Hypothalamus (tissue), 51 donors: ENCODE data around the gene PARP15.
"Not testable (repeated sequence)": the region's sequence is repeated elsewhere in the genome, so short reads cannot be mapped to it uniquely, and the experiment has no call there.

Experiments
- DNase-seq, 51 donors: peaks; one replicate each; lab custom pipeline; 2025; lab: John Stamatoyannopoulos, UW

PARP15 gene

DNA sequence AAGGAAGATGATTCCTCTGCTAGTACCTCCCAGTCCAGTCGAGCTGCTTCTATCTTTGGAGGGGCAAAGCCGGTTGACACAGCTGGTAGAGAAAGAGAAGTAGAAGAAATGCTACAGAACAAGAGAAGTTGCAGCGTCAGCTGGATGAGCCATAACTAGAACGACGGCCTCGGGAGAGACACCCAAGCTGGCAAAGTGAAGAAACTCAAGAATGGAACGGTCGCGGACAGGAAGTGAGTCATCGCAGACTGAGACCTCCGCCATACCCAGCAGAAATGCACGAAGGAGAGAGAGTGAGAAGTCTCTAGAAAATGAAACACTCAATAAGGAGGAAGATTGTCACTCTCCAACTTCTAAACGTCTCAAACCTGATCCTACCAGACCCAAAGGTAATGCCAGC, 84.2 kb downstream of the PARP15 start:
- DNase-seq, result no peak

DNA sequence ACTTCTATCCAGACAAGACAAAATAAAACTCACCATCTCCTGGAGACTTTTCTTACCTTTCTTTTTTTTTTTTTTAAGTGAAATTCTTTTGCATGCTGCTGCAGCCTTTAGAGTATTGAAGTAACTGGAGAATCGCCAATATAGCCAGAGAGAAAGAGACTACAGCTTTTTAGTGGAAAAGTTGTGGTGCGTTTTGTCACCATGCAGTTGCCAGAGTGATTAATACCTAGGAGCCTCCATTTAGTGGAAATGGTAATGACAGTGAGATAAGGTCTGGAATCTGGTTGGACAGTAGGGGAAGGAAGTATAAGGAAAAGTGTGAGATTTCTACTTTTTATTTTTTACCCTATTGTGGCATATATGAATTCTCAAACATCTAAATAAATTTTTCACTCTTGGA, 85.1 kb downstream of the PARP15 start:
- DNase-seq, result no peak

DNA sequence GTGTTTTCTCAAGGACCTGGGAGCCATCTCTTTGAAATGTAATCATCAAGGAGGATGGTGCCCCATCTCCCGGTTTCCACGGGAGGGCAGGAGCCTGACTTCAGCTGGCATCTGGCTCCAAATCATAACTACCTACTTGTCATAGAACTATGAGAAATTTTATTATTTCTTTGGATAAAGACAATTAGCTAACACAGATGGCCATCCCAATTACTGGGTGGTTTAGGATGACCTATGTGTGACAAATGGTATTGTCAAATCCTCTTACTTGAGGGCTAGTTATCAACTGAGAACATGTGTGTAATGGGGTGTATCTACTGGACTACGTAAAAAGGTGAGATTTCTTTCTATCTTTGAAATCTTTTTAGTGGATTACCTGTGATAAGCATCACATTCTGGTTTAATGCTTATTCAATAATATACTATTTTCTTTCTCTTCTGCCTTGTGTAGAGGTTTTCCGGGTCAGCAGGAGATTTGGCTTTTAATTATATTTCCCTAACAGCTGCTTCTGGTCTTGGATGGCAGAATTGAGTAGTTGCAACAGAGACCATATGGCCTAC, 87.9 kb downstream of the PARP15 start:
- no peak for DNase-seq

DNA sequence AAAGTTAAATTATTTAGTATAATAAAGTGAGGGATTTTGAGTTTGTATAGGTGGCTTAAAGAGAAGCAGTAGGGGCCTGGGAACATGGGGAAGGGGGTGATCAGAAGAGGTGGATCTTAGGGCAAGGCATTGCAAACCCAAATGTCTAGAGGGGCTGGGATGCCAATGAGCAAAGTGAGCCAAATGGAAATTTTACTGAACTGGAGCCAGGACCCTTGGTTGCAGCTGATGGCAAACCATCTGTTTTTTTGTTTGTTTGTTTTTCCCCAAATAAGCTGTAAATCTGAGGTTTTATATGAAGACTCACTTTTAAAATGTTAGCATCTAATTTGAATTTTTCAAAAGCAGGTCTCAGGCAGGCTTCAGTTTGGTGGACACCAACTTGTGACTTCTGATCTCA, 88.4 kb downstream of the PARP15 start:
- DNase-seq, result no peak

DNA sequence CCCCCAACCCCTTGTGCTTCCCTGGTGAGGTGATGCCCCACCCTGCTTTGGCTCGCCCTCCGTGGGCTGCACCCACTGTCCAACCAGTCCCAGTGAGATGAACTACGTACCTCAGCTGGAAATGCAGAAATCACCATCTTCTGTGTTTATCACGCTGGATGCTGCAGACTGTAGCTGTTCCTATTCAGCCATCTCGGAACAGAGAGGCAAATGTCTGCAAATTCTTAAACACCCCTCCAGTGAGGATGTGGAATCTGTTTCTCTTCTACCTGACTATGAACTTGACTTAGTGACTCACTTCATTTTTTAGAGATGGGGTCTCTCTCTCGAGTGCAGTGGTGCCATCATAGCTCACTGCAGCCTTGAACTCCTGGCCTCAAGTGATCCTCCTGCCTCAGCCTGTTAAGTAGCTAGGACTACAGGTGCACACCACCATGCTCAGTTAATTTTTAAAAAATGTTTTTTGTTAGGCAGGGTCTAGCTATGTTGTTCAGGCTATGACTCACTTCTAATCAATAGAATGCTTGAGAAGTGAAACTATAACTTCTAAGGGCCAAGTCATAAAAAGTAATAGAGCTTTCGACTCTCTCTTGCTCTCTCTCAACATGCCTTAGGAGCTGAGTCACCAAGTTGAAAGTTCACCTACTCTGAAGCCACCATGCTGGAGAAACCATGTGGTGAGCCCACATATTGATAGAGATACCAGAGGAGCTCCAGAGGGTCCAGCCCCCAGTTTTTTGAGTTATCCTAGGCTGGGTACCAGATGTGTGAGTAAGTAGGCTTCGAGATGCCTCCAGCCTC, 91.7 kb downstream of the PARP15 start:
- DNase-seq, result no peak

DNA sequence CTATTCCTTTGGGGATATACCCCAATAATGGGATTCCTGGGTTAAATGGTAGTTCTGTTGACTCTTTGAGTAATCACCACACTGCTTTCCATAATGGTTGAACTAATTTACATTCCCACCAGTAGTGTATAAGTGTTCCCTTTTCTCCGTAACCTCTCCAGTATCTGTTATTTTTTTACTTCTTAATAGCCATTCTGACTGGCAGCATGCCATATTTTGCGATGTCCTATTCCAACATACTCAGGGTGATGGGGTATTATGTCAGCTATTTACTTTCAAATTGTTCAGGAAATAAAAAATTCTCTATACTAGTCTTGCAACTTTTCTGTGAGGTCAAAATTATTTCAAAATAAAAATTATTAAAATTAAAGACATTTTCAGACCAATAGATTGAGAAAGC, 94.1 kb downstream of the PARP15 start:
- DNase-seq, result no peak

DNA sequence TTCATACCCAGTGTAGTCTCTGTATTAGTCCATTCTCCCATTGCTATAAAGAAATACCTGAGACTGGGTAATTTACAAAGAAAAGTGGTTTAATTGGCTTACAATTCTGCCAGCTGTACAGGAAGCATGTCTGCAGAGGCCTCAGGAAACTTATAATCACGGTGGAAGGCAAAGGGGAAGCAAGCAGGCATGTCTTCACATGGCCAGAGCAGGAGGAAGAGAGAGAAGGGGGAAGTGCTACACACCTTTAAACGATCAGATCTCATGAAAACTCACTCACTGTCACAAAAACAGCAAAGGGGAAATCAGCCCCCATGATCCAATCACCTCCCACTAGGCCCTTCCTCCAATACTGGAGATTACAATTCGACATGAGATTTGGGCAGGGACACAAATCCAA, 96.9 kb downstream of the PARP15 start:
- DNase-seq, result no peak

DNA sequence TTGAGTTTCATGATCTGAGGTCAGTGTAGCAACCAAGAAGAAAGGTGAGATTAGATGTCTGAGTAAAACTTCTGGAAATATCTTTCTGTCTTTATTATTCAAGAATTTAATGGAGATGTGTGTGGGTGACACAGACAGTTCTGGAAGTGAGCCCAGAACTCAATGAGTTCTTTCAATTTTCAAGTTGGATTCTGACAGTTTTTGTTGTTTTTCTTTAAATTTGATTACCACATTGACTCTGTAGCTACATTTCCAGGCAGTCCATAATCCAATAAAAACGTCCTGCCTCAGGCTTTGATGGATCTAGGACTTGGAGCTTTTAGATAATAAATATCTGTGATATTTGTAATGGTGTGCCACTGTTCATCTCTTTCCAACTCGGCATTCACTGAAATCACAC, 99.3 kb downstream of the PARP15 start:
- no peak for DNase-seq

DNA sequence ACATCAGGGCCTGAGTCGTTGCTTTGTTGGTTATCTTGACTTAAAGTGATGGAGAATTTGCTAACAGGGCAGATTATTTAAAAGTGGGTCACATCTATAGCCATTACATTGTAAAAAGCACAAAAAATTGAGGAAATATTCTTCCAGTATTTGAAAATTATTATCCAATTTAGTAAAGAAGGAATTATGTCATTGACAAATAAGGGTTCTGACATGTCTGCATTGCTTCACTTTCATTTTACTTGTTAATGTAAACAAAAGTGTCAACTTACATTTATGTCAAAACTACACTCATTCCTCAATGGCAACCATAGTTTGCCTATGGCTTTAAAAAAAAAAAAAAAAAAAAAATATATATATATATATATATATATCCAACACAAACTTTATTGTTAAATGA, 99.8 kb downstream of the PARP15 start:
- DNase-seq, result no peak

DNA sequence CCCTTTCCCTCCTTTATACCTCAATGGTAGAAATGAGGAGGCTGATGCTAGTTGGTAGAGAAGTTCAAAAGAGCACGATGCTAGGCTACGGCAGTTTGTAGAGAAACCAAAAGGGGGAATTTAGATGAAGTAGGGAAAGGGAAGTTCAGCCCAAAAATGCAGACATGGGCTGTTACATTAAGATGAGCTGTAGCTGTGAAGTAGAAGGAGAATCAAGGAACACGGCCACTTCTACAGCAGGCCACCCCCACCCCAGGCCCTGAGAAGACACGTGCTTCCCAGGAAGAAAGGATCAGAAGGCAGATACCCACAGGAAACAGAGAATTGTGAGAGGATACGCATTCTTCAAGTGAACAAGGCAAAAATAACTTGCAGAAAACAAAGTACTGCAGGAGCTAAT, 101.1 kb downstream of the PARP15 start:
- peak in 3 of 51 donors; percentile 0 to 23 (median 4) for DNase-seq

DNA sequence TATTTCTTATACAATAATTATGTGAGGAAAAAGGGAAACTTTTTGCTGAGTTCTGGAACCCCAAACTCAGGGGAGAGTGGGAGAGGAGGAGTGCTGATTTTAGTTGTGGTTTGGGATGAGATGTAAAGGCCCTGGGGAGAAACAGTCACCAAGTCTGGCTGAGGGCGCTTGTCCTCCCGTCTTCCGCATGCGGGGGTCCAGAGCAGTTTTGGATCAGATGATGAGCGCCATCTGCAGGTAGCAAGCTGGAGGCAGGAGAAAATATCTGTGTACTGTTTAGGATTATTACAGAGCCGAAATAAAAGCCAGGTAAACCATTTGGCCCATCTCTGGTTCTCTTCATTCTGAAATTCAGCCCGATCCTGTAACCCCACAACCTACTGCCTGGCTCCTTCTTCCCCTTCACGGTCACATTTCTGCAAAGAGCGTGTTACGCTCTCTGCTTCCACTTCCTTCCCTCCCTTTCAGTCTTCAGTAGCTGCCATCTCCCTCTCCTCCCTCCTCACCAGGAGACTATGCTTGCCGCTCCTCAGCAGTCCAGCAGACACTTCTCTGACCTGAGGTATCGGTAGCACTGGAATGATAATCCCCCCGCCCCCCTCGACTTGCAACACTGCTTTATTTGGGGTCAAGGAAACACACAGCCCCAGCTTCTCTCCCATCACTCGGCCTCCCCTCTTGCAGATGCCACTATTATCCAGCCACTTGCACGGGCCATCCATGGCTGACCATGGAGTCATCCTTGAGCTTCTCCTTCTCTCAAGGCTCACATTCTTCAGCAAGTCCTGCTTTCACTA, 101.8 kb downstream of the PARP15 start:
- peak in 47 of 51 donors; percentile 13 to 79 (median 41) for DNase-seq

DNA sequence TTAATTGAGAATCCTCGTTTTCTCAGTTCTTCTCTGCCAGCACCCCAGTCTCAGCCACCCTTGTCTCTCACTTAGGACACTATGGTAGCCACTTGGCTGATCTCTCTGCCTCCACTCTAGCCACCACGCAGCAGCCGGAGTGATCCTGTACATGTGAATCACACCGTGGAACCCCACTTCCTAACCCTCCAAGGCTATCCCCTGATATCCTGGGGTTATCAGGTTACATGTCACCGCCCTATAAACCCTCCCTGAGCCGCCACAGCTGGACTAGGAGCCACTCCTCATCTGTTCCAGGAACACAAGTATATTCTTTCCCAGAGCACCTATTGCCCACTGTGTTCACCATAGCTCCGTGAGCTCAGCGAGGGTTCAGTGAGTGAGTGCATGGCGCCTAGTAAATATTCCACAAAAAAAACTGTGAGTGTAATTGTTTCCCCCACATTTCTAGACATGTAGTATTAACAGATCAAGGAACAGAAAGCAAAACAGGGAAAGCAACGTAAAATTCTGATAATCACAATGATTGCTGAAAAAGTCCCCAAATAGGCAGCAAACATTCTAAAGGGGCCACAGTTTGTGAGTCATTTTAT, 102.5 kb downstream of the PARP15 start:
- DNase-seq, result peak in 4 of 51 donors; percentile 12 to 57 (median 27)

DNA sequence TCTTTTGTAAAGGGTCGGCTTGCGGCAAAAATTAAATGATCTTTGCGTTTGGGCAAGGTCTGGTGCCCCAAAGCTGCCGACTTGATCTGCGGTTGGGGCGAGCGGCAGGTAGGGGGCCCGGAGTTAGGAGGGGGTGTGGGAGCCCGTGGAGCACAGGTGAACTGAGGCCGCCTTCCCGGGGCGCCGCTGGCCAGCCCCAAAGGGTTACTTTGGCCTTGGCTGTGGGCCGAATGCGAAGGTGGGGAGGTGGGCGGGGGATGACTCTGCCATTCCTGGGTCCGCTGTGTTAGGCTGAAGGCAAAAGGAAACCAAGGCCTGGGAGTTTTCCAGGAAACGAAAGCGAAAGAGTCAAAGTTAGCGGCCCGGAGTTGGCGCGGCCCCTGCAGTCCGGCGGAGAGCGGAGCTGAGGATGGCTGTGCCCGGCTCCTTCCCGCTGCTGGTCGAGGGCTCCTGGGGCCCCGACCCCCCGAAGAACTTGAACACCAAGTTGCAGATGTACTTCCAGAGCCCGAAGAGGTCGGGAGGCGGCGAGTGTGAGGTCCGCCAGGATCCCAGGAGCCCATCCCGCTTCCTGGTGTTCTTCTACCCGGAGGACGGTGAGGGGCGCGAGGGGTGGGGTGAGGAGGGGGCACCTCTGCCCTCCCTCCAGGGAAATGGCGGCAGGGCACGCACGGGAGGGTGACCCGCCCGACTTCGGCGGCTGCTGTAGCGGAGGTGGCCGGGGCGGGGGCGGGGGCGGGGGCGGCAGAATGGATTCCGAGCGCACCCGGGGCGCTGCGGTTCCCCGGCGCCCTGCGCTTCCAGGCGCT, 103.2 kb downstream of the PARP15 start, which contains the start of gene PARP14:
PARP14 (plus strand) TSS at position 365 of the 809 bp plus-strand sequence; CDS start at position 410, 45 bp downstream.
- peak in 42 of 51 donors; percentile 4 to 58 (median 32) for DNase-seq

DNA sequence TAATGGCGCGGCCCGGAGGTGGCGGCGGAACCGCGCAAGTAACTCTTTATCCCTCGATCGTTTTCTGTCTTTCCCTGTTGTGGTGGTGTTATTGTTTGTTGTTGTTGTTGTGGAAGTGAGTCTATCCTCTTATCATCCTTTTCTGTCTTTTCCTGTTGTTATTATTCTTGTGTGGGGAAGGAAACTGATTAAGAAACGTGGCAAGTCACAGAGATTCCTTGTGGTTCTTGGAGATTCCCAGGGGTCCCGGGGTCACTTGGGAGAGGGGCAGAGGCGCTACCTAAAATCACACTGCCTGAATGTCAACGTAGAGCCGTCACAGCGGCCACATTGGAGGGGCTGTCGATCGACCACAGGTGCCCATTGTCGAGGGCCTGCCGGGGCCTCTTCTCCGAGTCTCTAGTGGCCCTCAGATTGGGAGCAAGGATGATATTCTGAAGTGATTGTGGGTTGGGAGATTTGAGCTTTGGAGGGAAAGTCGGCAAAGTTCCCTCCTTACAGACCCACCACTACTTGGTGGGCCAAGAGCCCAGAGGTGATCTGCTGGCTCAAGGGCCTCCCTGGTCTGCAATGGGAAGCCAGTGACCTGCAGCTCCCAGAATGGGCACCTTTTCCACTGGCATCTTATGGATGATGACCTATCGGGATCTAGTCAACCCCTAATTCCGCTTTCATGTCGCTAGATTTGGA, 104.0 kb downstream of the PARP15 start:
- peak in 1 of 51 donors; percentile 2 for DNase-seq

DNA sequence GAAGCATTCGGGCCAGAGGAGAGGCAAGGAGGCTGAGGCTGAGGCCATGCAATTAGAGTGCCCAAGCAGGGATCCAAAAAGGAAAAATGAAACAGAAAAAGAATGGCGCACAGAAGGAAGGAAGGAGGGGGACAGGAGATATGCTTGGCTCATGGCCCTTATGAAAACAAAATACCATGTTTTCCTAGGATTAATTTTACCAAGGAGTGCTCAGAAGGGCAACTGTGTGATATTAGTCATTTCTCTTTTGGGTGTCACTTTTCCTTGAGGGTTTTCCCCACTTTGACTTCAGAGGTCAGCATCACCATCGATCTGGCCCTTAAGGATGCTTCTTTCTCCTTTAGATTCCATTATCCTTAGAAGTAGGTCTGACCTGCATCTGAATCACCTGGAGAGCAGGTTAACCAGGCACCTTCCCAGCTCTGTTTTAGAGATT, 104.5 kb downstream of the PARP15 start:
- no peak for DNase-seq

DNA sequence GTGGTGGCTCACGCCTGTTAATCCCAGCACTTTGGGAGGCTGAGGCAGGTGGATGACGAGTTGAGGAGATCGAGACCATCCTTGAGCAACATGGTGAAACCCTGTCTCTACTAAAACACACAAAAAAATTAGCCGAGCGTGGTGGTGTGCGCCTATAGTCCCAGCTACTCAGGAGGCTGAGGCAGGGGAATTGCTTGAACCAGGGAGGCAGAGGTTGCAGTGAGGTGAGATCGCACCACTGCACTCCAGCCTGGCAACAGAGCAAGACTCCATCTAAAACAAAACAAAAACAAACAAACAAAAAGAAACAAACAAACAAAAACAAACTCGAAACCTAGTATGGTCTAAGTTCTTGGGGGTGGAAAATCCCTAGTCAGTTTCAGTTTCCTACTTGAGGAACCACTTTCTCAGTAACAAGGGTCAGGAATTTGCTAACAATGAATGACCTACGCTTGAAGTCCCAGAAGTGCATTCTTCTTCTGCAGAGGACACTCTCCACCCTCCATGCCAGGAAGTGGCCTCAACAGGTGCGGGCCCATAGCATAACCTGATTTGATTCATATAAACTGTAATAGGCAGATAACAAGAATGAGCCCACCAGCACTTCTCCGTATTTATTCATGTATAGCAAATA, 105.4 kb downstream of the PARP15 start:
- DNase-seq, result not testable (repeated sequence)

DNA sequence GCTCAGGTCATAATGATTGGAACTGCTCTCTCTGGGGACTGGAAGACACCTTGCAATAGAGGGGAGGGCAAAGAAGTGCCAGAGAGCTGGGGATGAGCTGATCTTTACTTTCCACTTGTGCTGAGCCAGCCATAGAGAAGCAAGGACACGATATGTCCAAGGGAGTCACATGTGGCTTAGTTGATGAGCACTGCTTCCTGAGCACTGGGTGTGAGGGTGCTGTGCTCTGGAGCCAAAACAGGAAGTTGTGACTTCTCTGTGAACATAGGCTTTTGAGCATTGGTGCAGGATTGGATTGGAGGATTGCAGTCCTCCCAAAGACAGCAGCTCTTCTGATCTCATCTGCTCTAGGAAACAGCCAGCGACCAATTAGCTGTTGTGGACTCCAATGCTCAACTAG, 109.8 kb downstream of the PARP15 start:
- no peak for DNase-seq
